Measurements from ENCODE around the gene TSPAN31. TPM values are rescaled to one million over a fixed set of nuclear protein-coding genes. Genes with fewer than 3 reads are reported as not detected.

TSPAN31 gene
- total and polyA plus RNA-seq, 8 donors: 33.5 to 83.8 (median 70.4) TPM

- Histone ChIP-seq H3K27ac (no peak overlapping the region), H3K36me3 (peaks cover 0 to 69% of the 10 kb centered on the region in 2 donors), H3K9me3 (no peaks in the 10 kb centered on the region), H3K4me1 (peaks cover 6 to 10% of the 10 kb centered on the region in 2 donors), H3K27me3 (no peaks in the 10 kb centered on the region), H3K4me3 (no peak overlapping the region)
- no peak for TF ChIP-seq CTCF (IDR thresholded peaks at IDR 0.05)
- ATAC-seq: no peak
- no peak for DNase-seq
- intact Hi-C loops (cut with DNase I): no loop called here
Measured at GRCh38 chr12:57698414-57698813, 46.4 kb upstream of the TSPAN31 start.

- H3K4me1 ChIP-seq: peaks cover 0 to under 1% of the 10 kb centered on the region in 2 donors
- H3K36me3 ChIP-seq: peaks cover 0 to 88% of the 10 kb centered on the region in 2 donors
Measured at GRCh38 chr12:57700317-57700716, 44.5 kb upstream of the TSPAN31 start.

GRCh38 chr12:57707250-57707649 is 37.6 kb upstream of the TSPAN31 start:
- intact Hi-C loops (cut with DNase I): no loop called here
- H3K27ac ChIP-seq: no peak overlapping the region
- no peak for ATAC-seq
- no peaks in the 10 kb centered on the region for H3K27me3 ChIP-seq
- H3K36me3 ChIP-seq: peaks cover 0 to 81% of the 10 kb centered on the region in 2 donors
- H3K4me1 ChIP-seq: no peaks in the 10 kb centered on the region
- DNase-seq: no peak
- no peak for TF ChIP-seq CTCF (IDR thresholded peaks at IDR 0.05)
- no peak overlapping the region for H3K4me3 ChIP-seq
- peaks cover 0 to 6% of the 10 kb centered on the region in 2 donors for H3K9me3 ChIP-seq

More at GRCh38 chr12:57700317-57700716, 44.5 kb upstream of the TSPAN31 start:
- H3K27ac ChIP-seq: no peak overlapping the region
- no peaks in the 10 kb centered on the region for H3K27me3 ChIP-seq
- intact Hi-C loops (cut with DNase I): no loop called here
- TF ChIP-seq CTCF (IDR thresholded peaks at IDR 0.05): no peak
- ATAC-seq (no peak), DNase-seq (no peak)
- peaks cover 0 to 6% of the 10 kb centered on the region in 2 donors for H3K9me3 ChIP-seq
- H3K4me3 ChIP-seq: no peak overlapping the region

- DNase-seq (no peak), ATAC-seq (no peak)
- intact Hi-C loops (cut with DNase I): no loop called here
- Histone ChIP-seq H3K4me3 (no peak overlapping the region), H3K27me3 (no peaks in the 10 kb centered on the region), H3K4me1 (no peaks in the 10 kb centered on the region), H3K36me3 (peaks cover 0 to 81% of the 10 kb centered on the region in 2 donors), H3K27ac (no peak overlapping the region), H3K9me3 (peaks cover 0 to 6% of the 10 kb centered on the region in 2 donors)
- TF ChIP-seq CTCF (IDR thresholded peaks at IDR 0.05): no peak
Measured at GRCh38 chr12:57708296-57708695, 36.5 kb upstream of the TSPAN31 start.

- Histone ChIP-seq H3K27ac (no peak overlapping the region), H3K4me3 (no peak overlapping the region), H3K9me3 (no peaks in the 10 kb centered on the region), H3K27me3 (no peaks in the 10 kb centered on the region), H3K4me1 (no peaks in the 10 kb centered on the region), H3K36me3 (peaks cover 0 to 84% of the 10 kb centered on the region in 2 donors)
- DNase-seq (no peak), ATAC-seq (no peak)
- TF ChIP-seq CTCF (IDR thresholded peaks at IDR 0.05): no peak
- intact Hi-C loops (cut with DNase I): no loop called here
Measured at GRCh38 chr12:57712701-57713100, 32.1 kb upstream of the TSPAN31 start.

Measured in left lung (tissue), 10 donors.